IPS-NIHi7 (cell line): ENCODE measurements around the gene SLC22A12.

ENCODE experiments used
- DNase-seq: peaks from one replicate; pipeline ENCODE4 v3.0.0; 2012; ENCODE audit warnings: mixed read lengths; ENCODE audit errors: extremely low spot score

Gene SLC22A12

DNA sequence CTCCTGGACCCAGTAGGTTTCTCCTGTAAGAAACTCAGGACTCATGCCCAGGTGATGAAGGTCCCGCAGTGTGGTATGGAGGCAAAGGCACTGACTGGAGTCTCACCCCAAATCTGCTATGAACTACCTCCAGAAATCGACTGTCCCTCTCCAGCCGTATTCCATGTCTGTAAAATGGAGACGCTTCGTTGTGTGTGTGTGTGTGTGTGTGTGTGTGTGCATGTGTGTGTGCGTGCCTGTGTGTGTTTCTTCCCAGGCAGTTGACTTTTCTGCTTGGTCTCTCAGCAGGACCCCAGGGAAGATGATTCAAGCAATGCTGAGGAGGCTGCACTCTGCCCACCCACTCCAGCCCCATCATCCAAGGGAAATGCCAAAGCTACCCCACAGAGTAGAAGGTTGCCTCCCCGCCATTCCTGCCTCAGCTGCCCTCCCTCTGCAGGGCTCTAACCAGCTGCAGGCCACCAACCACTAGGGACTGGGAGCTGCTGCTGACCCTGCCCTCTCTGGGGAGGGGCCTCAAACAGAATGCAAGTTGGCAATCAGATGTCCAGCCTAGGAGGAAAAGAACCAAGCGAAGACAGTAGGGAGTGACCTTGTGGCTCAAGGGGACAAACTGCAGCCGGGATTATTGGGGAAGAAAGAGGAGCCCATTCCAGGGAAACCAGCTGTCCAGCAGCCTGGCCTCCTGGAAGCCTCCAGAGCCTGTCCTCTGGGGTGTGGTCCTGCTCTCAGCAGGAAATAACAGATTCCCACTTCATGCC, 56.2 kb downstream of the SLC22A12 start:
- no peak for DNase-seq

- no peak for DNase-seq
Measured at GRCh38 chr11:64648551-64648950, 57.5 kb downstream of the SLC22A12 start.

- DNase-seq: peak; percentile 66
Measured at GRCh38 chr11:64649291-64649697, 58.3 kb downstream of the SLC22A12 start.

GRCh38 chr11:64650923-64651523, 60.0 kb downstream of the SLC22A12 start:
- peak; percentile 64 for DNase-seq
